Natural killer cell (primary cell): ENCODE measurements around the gene RYR1. TPM values are rescaled to one million over a fixed set of nuclear protein-coding genes. Genes with fewer than 3 reads are reported as not detected.

Source experiments
- ATAC-seq, 3 donors: fragments of 150-1000 bp in 2 of 3; fragments of 200-7000 bp in 1 of 3; cut with Tn5 transposase; 1 replicate in 1 of 3; 2 replicates in 2 of 3; pipeline ENCODE4 v1.10.0; 2021; ENCODE audit warnings: mild to moderate bottlenecking in 2 of 3, moderate library complexity in 2 of 3
- DNase-seq, 2 donors: peaks; one replicate each; pipeline versions ENCODE4 v3.0.0 to v3.0.0-alpha.2; 2013 to 2021; ENCODE audit warnings: mixed read lengths in 1 of 2
- H3K27ac ChIP-seq: one replicate; pipeline ENCODE4 v1.5.1; 2013; ENCODE audit warnings: mild to moderate bottlenecking, low read length
- H3K27me3 ChIP-seq: one replicate; pipeline ENCODE4 v1.6.1; 2013; ENCODE audit warnings: low read length; ENCODE audit not compliant: control insufficient read depth, insufficient read depth
- H3K36me3 ChIP-seq: one replicate; pipeline ENCODE4 v1.6.1; 2013; ENCODE audit warnings: low read length; ENCODE audit not compliant: control insufficient read depth, insufficient read depth
- H3K4me1 ChIP-seq: one replicate; pipeline ENCODE4 v1.6.1; 2013; ENCODE audit warnings: low read length; ENCODE audit not compliant: control insufficient read depth, insufficient read depth
- H3K4me3 ChIP-seq: one replicate; pipeline ENCODE4 v1.5.1; 2013; ENCODE audit warnings: low read length
- H3K9me3 ChIP-seq: one replicate; pipeline ENCODE4 v1.6.1; 2013; ENCODE audit warnings: low read length; ENCODE audit not compliant: control insufficient read depth, insufficient read depth
- H3K27ac Mint-ChIP-seq, 2 donors: one replicate each; pipeline ENCODE4 v1.8.0; 2022; ENCODE audit warnings: mild to moderate bottlenecking in 2 of 2, mixed read lengths in 2 of 2, moderate library complexity in 1 of 2
- H3K27me3 Mint-ChIP-seq, 2 donors: one replicate each; pipeline ENCODE4 v1.8.0; 2022; ENCODE audit warnings: low read depth in 2 of 2, mixed read lengths in 2 of 2
- H3K36me3 Mint-ChIP-seq: one replicate; pipeline ENCODE4 v1.8.0; 2022; ENCODE audit warnings: mixed read lengths
- H3K4me1 Mint-ChIP-seq, 2 donors: one replicate each; pipeline ENCODE4 v1.8.0; 2022; ENCODE audit warnings: mixed read lengths in 2 of 2
- H3K4me3 Mint-ChIP-seq: one replicate; pipeline ENCODE4 v1.8.0; 2022; ENCODE audit warnings: mild to moderate bottlenecking, moderate library complexity, mixed read lengths
- H3K9me3 Mint-ChIP-seq, 2 donors: one replicate each; pipeline ENCODE4 v1.8.0; 2022; ENCODE audit warnings: mixed read lengths in 2 of 2
- CTCF ChIP-seq: fragments of 200-600 bp; IDR thresholded peaks from one replicate; pipeline ENCODE4 v1.8.0; 2022; ENCODE audit warnings: antibody characterized with exemption
- WGBS: methylation state at CpG from one replicate; pipeline ENCODE4 v1.1.7; 2013; ENCODE audit warnings: missing lambda C conversion rate; ENCODE audit not compliant: insufficient coverage; 5-methylcytosine and 5-hydroxymethylcytosine counted together
- intact Hi-C: fragments of 100-400 bp; cut with micrococcal nuclease; formaldehyde crosslinking; loops from one replicate; pipeline ENCODE4 v1.14.2; 2022
- total RNA-seq, 4 donors: library from RNA; stranded (reverse); fragments of 120-200 nt in 1 of 4; gene quantifications; one replicate each; pipeline versions ENCODE4 v1.2.3 to v1.2.4, GENCODE V29; 2013 to 2022

Gene RYR1
- total RNA-seq, 3 donors from 2014 or later (not counting 1 experiment from before 2014, with no cell fraction given) = 0.05 to 1.0 (median 0.65) TPM

- H3K4me3 Mint-ChIP-seq = no peak overlapping the region
- DNase-seq = no peak
- H3K27me3 Mint-ChIP-seq = no peaks in the 10 kb centered on the region
- peaks cover 11% of the 10 kb centered on the region for H3K36me3 ChIP-seq
- H3K36me3 Mint-ChIP-seq = no peaks in the 10 kb centered on the region
- ATAC-seq = no peak
- no peak for TF ChIP-seq CTCF
- no peaks in the 10 kb centered on the region for H3K27me3 ChIP-seq
- H3K9me3 ChIP-seq = no peaks in the 10 kb centered on the region
- no peak overlapping the region for H3K27ac Mint-ChIP-seq
- peaks cover 6 to 15% of the 10 kb centered on the region in 2 donors for H3K4me1 Mint-ChIP-seq
- 77% methylated on average over 14 of the region's 14 CpGs for WGBS
- H3K27ac ChIP-seq = no peak overlapping the region
- intact Hi-C loops = no loop called here
- no peaks in the 10 kb centered on the region for H3K9me3 Mint-ChIP-seq
- peaks cover 24% of the 10 kb centered on the region for H3K4me1 ChIP-seq
- no peak overlapping the region for H3K4me3 ChIP-seq
Observed at GRCh38 chr19:38583219-38583984, 149.9 kb downstream of the RYR1 start.

- Mint-ChIP-seq H3K27me3 (no peaks in the 10 kb centered on the region), H3K27ac (no peak overlapping the region), H3K4me3 (no peak overlapping the region), H3K9me3 (no peaks in the 10 kb centered on the region), H3K4me1 (peaks cover 6 to 15% of the 10 kb centered on the region in 2 donors), H3K36me3 (no peaks in the 10 kb centered on the region)
- no peak overlapping the region for H3K4me3 ChIP-seq
- H3K27me3 ChIP-seq = no peaks in the 10 kb centered on the region
- H3K9me3 ChIP-seq = no peaks in the 10 kb centered on the region
- peaks cover 11% of the 10 kb centered on the region for H3K36me3 ChIP-seq
- H3K4me1 ChIP-seq = peaks cover 22% of the 10 kb centered on the region
- intact Hi-C loops = no loop called here
- TF ChIP-seq CTCF = no peak
- DNase-seq = no peak
- no peak for ATAC-seq
- 66% methylated on average over 4 of the region's 4 CpGs for WGBS
- no peak overlapping the region for H3K27ac ChIP-seq
Observed at GRCh38 chr19:38583985-38584305, 150.5 kb downstream of the RYR1 start.

GRCh38 chr19:38587562-38587961 is 154.1 kb downstream of the RYR1 start:
- 97% methylated on average over 1 of the region's 2 CpGs for WGBS
- H3K4me1 ChIP-seq = peaks cover 10% of the 10 kb centered on the region
- Mint-ChIP-seq H3K4me3 (no peak overlapping the region), H3K36me3 (no peaks in the 10 kb centered on the region), H3K4me1 (peaks cover 6 to 10% of the 10 kb centered on the region in 2 donors), H3K27ac (no peak overlapping the region), H3K9me3 (no peaks in the 10 kb centered on the region), H3K27me3 (no peaks in the 10 kb centered on the region)
- H3K27ac ChIP-seq = no peak overlapping the region
- H3K4me3 ChIP-seq = no peak overlapping the region
- intact Hi-C loops = no loop called here
- DNase-seq (no peak), ATAC-seq (no peak)
- no peaks in the 10 kb centered on the region for H3K9me3 ChIP-seq
- H3K36me3 ChIP-seq = peaks cover 23% of the 10 kb centered on the region
- TF ChIP-seq CTCF = no peak
- H3K27me3 ChIP-seq = no peaks in the 10 kb centered on the region

GRCh38 chr19:38588041-38588440 is 154.6 kb downstream of the RYR1 start:
- Mint-ChIP-seq H3K4me3 (no peak overlapping the region), H3K4me1 (peaks cover 6 to 10% of the 10 kb centered on the region in 2 donors), H3K36me3 (no peaks in the 10 kb centered on the region), H3K9me3 (no peaks in the 10 kb centered on the region), H3K27me3 (no peaks in the 10 kb centered on the region), H3K27ac (no peak overlapping the region)
- Histone ChIP-seq H3K4me1 (peaks cover 10% of the 10 kb centered on the region), H3K9me3 (no peaks in the 10 kb centered on the region), H3K27me3 (no peaks in the 10 kb centered on the region), H3K36me3 (peaks cover 26% of the 10 kb centered on the region), H3K4me3 (no peak overlapping the region), H3K27ac (no peak overlapping the region)
- no peak for TF ChIP-seq CTCF
- no peak for ATAC-seq
- intact Hi-C loops = no loop called here
- DNase-seq = no peak
- WGBS = 96% methylated on average over 2 of the region's 2 CpGs
